OCI-LY1 (cell line): ENCODE data around the gene IFTAP.

ENCODE experiments used
- EZH2 ChIP-seq: fragments of 200-600 bp; sonication (generic), shearing (Covaris generic); IDR thresholded peaks from 2 replicates; pipeline ENCODE4 v1.8.0; 2017; ENCODE audit warnings: borderline replicate concordance, mixed run types, mild to moderate bottlenecking, antibody characterized with exemption, low read length, moderate library complexity, mixed read lengths
- TF ChIP-seq, protein P1 (sequence below): fragments of 200-600 bp; sonication (generic), shearing (Covaris generic); IDR thresholded peaks from 2 replicates; pipeline ENCODE4 v1.5.1; 2017; ENCODE audit warnings: mild to moderate bottlenecking, antibody characterized with exemption, low read length, moderate library complexity, mixed read lengths

DNA sequence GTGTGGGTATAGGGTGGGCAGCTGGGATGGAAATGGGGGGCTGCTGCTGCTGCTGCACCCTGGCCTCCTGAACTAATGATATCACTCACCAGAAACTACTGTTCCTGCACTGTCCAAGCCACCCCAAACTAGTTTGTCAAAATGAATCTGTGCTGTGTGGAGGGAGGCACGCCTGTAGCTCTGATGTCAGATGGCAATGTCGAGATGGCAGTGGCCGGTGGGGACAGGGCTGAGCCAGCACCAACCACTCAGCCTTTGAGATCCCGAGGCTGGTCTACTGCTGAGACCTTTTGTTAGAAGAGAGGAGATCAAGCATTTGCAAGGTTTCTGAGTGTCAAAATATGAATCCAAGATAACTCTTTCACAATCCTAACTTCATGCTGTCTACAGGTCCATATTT lies 25.2 kb upstream of the IFTAP start:
- TF ChIP-seq, protein P1, sequence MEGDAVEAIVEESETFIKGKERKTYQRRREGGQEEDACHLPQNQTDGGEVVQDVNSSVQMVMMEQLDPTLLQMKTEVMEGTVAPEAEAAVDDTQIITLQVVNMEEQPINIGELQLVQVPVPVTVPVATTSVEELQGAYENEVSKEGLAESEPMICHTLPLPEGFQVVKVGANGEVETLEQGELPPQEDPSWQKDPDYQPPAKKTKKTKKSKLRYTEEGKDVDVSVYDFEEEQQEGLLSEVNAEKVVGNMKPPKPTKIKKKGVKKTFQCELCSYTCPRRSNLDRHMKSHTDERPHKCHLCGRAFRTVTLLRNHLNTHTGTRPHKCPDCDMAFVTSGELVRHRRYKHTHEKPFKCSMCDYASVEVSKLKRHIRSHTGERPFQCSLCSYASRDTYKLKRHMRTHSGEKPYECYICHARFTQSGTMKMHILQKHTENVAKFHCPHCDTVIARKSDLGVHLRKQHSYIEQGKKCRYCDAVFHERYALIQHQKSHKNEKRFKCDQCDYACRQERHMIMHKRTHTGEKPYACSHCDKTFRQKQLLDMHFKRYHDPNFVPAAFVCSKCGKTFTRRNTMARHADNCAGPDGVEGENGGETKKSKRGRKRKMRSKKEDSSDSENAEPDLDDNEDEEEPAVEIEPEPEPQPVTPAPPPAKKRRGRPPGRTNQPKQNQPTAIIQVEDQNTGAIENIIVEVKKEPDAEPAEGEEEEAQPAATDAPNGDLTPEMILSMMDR = no peak
- TF ChIP-seq EZH2 = no peak
